DMS153 (cell line): Measurements from ENCODE around the gene PIN4.
"Not testable (repeated sequence)": the region's sequence is repeated elsewhere in the genome, so short reads cannot be mapped to it uniquely, and the experiment has no call there.

Experiments used
- DNase-seq: peaks from one replicate; lab custom pipeline; 2025; lab: John Stamatoyannopoulos, UW

PIN4 gene

DNA sequence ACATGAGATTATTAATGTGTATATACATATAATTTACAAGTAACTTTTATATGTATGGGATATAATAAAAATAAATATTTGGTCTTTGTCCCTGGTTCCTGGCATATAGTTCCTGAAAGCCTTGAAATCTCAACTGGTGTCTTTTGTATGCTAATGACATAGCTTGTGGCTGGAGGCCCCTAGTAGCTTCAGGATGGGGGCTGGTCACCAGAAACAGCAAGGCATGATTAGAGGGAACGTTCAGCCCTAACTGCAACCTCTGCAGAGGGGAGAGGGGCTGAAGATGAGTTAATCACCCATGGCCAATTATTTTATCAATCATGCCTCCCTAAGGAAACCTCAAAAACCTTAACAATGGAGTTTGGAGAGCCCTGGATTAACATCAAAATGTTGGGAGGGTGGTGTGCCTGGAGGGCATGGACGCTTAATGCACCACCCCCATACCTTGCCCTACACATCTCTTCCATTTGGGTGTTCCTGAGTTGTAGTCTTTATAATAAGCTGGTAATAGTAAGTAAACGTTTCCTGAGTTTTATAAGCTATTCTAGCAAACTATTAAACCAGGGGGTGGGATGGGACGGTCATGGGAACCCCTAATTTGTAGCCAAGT lies 21.3 kb downstream of the PIN4 start:
- DNase-seq, result no peak

DNA sequence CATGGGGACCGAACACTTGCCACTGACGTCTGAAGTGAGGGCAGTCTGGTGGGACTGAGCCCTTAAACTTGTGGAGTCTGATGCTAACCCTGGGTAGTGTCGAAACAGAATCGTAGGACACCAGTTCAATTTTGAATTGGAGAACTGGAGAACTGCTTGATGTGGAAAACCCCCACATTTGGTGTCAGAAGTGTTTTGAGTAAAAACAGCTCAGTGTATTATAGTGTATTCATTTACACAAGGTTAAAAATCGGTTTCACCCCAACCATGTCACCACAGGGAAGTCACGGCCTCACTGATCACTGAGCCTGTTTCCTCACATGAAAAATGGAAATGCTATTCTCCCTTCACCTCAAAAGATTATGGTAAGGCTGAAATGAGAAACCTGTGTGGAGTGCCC lies 21.9 kb downstream of the PIN4 start:
- DNase-seq, result no peak

DNA sequence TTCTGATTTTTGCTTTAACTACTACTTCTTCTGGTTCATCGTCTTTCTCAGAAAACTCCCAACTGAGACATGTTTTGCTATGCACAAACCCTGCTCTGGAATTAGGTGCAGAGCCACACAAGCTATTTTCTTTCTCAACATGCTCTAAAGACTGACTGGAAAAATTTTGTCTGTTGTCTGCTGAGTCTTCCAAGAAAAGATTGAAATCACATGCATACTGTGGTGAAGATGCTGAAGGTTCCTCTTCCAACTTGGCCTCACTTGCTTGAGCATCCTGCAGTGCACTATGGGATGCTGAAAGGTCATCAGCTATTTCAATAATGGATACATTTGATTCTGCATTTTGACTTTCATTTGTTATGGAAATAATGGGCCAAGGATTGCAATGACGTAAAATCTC lies 24.1 kb downstream of the PIN4 start:
- DNase-seq, result no peak

DNA sequence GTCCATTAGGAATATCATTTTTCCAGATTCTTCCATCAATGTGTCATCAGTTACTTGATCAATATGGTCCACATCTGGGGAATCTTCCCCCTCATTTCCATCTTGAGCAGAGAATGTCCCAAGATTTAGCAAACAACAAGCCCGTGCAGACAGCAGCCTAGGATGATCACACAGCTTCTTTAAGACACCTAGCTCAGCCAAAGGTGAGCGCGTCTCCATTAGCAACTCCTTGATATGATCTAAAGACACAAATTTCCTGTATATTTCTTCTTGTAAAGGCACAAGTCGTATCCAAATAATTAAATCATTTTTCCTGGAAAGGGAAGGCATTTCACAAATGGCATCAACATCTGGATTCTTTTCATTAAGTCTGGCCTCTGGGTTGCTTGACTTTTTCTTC lies 25.8 kb downstream of the PIN4 start:
- no peak for DNase-seq

DNA sequence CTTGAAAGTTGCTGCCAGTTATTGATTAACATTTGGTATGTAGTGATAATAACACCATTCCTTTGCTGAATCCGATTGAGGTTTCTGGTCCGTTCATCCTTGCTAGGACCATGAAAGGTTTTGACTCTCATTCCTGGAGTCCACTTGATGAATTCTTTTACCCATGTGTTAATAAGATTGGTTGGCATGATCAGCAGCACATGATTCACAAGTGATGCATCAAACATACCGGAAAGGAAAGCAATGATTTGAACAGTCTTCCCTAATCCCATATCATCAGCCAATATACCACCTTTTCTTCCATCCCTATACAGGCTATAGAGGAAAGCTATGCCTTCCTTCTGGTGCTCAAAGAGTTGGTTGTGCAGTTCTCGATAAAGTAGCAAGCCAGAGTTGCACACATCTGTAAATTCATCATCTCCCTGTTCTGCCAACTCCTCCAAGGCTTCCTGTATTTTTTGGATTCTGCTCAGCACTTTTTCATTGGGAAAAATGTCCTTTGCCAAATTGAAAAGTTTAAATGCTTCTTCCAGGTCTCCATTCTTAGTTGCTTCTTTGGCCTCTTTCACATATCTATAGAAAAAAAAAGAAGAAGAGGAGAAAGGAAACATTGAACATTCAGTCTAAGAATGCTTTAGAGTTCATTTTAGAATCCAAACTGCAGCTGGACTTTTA lies 26.7 kb downstream of the PIN4 start:
- DNase-seq, result no peak

DNA sequence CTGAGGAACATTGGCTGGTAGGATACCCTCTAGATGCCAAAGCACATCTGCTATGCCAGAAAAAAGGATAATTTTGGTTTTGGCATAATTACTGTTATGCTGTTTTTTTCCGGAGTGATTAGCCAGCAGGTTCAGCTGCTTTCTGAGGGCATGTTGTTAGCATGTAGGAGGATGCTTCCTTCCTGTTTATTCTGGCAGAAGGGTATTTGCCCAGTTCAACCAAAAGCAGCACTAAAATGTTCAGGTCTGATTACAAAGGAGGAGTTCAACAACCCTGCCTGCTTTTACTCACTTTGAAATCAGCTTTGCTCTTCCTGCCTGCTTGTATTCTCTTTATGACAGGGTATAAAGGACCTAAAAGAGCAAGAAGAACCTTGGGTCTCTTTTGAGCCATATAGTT lies 35.4 kb downstream of the PIN4 start:
- no peak for DNase-seq

DNA sequence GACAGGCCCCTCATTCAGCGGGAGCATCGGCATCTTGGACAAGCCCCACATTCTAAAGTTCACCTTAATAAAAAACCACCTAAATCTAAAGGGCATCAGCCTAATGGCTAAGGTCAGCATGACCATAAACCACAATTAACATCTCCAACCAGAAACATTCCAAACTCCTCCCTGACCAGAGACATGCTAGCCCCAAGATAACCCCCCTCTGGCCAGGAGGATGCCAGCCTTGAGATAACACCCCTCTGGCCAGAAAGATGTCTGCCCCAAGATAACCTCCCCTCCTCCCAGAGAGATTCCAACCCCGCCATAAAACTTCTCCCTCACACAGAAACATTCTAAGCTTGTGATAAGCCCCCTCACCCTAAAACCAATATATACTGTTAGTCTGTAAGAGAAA lies 38.8 kb downstream of the PIN4 start:
- not testable (repeated sequence) for DNase-seq

DNA sequence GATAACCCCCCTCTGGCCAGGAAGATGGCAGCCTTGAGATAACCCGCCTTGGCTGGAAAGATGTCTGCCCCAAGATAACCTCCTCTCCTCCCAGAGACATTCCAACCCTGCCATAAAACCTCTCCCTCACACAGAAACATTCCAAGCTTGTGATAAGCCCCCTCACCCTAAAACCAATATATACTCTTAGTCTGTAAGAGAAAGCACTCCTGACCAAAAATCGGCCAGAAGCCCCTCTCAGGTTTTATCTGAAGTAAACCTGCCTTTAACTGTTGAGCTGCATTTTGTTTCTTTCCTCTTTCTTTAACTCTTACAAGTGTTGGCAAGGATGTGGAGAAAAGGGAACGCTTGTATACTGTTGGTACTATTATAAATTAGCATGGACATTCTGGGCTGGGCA lies 48.7 kb downstream of the PIN4 start:
- DNase-seq, result no peak

DNA sequence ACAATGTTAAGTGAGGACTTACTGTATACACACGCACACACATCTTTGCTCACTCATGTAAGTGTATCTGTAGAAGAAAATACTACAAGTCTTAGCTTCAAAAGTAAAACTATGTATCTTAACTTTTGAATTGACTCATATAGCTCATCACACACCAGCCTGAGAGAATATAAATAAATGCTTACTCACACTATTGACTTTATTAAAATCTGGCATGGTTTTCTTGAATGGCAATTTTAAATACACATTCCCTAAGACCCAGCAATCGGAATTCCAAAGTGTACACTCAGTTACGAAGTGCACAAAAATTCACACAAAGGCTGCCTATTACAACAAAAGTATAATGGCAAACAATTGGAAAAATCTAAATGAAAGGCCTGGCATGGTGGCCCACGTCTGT lies 55.3 kb downstream of the PIN4 start:
- no peak for DNase-seq

DNA sequence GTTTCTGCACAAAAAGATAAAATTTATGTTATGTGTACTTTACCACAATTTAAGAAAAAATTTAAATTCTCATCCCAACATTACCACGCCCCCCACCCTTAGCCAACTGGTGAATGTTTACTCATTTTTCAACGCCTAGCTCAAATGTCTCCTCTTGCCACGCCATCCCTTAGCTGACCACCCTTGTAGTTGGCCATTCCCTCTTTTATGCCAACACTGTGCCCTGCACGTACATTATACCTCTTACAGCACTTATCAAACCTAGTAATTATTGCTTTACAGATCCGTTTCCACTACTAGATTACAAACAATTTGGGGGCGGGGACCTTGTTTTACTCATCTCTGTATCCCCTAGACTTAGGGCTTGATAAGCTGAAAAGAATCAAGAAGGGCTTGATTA lies 56.6 kb downstream of the PIN4 start:
- DNase-seq, result no peak

DNA sequence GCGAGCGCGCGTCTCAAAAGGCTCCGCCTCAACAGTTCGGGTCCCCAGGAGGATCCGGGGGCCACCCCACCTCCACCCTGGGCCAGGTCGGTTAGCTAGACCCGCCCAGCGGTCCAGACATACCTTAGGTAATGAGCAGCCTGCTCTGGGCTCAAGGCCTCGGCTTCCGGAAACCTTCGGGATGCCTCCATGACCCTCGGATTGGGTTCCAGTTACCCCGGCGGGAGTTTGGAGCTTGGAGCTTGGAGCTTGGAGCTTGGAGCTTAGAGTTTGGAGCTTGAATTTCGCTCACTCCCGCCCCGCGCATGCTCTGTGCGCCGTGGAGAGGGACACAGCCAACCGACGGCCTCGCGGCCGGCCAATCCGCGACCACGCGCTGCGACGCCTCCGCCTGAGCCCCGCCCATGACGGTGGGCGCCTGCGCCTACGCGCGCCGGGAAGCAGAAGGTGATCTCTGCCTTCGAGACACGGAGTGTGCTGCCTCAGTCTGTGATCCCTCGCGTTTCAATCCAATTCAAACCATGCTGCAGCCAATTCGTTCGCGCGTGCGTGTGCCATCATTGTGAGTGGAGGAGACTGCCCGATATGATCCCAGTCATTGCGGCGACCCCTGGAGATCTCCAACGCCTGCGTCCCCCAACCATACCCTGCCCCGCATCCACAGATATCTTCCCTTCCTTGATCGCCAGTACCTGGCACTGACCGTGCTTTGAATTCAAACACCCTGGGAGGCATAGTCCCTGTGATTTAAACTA lies 57.3 kb downstream of the PIN4 start, which contains the start of gene ERCC6L:
ERCC6L (minus strand) TSS at position 307 of the 755 bp plus-strand sequence; CDS start at position 191, 116 bp downstream.
- peak; percentile 69 for DNase-seq

DNA sequence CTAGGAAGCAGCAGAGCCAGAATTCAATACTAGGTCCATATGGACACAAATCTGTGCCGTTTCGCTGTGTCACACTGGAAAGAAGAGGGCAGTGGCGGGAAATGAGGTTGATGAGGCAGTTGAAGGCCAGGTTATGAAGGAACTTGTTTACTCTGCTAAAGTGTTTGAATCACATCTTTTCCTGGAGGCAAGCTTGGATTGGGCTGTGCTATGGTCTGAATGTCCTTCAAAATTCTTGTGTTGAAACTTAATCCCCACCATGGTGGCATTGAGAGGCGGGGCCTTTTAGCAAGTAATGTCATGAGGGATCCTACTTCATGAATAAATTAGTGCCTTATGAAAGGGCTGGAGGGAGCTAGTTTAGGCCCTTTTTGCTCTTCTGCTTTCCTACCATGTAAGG lies 59.4 kb downstream of the PIN4 start:
- no peak for DNase-seq

DNA sequence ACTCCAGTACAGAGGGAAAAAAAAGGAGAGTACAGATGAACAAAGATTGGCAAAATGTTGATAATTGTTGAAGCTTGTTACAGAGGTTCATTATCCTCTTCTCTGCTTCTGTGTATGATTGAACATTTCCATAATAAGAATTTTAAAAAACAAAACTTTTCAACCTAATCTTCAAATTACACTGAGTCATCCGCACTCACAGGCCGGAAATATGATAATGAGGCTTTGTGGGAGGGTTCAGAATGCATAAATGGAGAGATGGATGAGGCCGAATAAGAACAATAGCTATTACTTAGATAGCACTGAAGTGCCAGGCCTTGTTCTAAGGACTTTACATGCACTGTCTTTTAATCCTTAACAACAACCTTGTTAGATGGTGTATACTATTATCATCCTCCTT lies 61.9 kb downstream of the PIN4 start:
- no peak for DNase-seq

DNA sequence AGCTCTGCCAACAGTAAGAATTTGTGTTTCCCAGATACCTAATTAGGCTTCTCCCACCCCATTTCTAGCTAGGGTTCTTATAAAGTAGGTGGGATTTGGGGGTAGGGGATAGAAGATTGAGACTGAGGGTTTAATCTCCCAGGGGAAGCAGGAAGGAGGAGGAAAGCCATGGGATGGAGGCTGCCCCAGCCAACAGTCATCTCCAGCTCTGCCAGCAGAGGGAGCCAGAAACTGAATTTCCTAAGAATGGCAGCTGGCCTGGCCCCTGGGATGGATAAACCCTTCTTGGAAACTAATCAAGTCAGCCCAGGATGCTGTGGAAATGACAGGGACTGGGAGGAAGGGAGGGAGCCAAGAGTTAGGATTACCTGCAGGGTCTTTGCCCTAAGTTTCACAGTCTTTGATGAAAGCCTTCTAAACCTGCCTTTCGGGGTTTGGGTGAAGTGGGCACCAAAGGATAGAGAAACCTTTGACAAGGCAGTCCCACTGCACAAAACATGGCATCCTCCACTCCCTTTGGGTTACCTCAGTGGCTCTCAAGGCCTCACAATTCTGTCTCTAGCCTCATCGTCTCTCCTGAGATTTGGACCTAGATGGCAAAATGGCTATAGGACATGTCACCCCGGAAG lies 64.0 kb downstream of the PIN4 start:
- peak; percentile 43 for DNase-seq

DNA sequence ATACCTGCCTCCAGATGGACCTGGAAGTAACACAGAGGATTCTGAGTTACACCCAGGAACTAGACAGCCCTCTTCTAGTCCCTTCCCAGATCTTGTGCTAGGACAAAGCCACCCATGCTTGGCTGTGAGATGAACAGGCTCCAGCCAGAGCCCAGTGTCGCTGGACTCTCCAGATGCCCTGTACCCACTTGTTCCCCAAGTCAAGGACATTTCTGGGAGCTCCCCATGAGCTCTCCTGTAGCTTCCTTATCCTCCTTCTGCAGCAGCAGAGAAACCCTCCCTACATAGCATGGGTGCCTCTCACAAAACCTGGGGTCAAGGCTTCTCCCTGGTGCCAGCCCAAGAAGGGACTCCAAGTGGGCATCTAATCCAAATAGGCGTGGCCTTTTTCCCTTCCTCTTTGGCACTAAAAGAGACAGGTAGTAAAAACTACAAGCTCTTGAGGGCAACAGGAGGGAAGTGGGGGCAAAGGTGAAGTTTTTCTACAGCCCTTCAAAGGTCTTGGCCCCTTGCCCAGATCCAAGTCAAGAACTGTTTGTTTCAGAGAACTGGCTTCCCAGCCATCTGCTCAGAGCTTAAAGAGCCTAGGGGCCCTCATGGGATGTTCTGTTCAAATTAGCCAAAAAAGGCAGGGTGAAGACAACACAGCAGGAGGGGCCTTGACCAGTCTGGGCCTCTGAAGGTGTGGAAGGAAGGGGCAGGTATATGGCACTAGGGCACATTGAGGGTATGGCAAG lies 65.8 kb downstream of the PIN4 start:
- DNase-seq, result peak; percentile 46
